ENCODE data around the gene CAMTA1.

DNA sequence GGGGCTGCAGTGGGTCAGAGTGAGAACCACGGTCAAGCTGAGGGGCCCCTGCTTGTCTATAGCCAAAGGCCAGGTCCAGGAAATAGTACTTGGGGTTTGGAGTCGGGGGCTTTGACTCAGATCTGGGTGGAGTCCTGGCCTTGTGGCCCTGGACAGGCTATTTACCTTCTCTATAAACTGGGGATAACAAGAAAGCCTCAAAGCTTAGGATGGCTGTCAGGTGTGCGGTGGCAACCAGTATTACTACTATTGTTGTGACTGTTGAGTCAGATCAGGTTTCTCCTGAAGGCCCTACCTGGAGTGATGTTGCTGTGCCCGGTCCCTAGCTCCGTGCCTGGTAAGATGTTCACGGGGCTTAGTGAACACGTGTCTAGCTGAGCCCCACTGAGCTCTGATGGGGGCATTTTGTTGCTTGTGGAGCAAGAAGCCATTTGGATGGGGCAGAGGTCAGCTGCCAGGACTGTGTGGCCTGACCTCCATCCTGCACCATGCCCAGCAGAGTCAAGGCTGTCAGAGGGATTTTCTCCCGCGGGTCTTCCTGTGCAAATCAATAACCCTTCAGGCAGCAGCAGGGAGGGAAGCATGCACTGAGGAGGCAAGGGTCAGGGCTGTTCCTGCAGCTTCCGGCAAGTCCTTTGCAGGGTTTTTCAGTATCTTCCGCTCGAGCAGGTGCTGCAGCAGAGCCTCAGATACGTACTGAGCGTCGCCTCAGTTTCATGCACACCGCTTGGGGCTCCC lies 170.3 kb downstream of the CAMTA1 start:
- TF ChIP-seq POLR2A (IDR thresholded peaks at IDR 0.05; ENCODE audit: low read length) (no peak), GATA1 (IDR thresholded peaks at IDR 0.05; ENCODE audit: low read depth, low read length) (no peak)

All from erythroblast (primary cell).